Measurements from ENCODE around the gene TMEM131L. TPM values are rescaled to one million over a fixed set of nuclear protein-coding genes. Genes with fewer than 3 reads are reported as not detected.

TMEM131L gene
- total RNA-seq, 1 experiment from 2014 or later = 19.7 TPM

GRCh38 chr4:153527690-153528089, 61.5 kb downstream of the TMEM131L start:
- ATAC-seq = no peak

DNA sequence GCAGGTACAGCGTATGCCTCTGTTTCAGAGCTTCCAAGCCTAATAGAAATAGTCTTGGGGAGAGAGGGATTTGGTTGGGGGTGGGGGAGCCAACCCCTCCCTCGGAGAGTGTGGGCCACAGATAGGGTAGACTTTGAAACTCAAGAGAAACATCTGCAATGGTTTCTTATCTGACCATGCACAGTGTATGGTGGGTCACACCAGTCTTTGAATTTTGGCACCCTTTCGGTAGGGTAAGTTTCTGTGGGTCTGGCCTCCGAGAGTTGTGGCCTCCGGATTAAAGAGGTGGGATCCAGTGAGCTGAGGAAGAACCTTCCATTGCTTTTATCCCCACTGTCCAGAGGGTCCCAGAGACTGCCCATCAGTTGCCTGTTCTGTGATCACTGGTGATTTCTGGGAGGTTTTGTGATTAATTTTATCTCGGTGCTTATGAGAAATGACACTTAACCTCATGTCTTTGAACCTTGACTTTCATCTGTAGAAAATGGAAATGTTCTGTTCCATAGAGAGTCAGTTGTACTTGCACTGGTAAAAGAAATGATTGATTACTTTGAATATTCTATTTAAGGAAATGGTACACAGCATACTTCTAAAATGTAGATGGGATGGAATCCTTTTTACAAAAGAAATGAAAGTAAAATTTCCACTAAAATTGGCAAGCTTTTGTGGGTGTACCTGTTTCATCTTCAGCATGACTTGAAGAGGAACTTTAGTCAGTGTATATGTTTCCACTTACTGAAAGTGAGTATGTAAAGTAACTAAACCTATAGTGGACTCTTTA, 62.7 kb downstream of the TMEM131L start:
- intact Hi-C loops (cut with micrococcal nuclease) = no loop called here
- no peak for ATAC-seq
- ChIA-PET POLR2A (no interaction called here), CTCF (no interaction called here), RAD21 (ENCODE audit: low non-redundant PET in 1 of 2, low total read pairs in 2 of 2, uncharacterized antibody in 2 of 2, unreplicated experiment in 2 of 2) (no interaction called here)
- no peak overlapping the region for H3K9ac ChIP-seq (ENCODE audit: low read length)
- H3K79me2 ChIP-seq (ENCODE audit: insufficient read depth, low read length) = peaks cover 13% of the 10 kb centered on the region
- no peak overlapping the region for H3K4me2 ChIP-seq (ENCODE audit: low read length)
- no peak overlapping the region for H3K4me3 ChIP-seq (replicated peaks in 1 of 2; ENCODE audit: low read depth in 1 of 2, low read length in 2 of 2)
- DNase-seq (ENCODE audit: low read depth, low spot score) = no peak
- no peaks in the 10 kb centered on the region for H3K4me1 ChIP-seq (ENCODE audit: control insufficient read depth in 1 of 2, insufficient read depth in 2 of 2, low read length in 2 of 2)
- H2AFZ ChIP-seq (ENCODE audit: low read depth, low read length, poor library complexity, severe bottlenecking) = no peak overlapping the region
- no peaks in the 10 kb centered on the region for H3K9me2 ChIP-seq (ENCODE audit: insufficient read depth)
- no peaks in the 10 kb centered on the region for H3K9me3 ChIP-seq (ENCODE audit: control insufficient read depth in 1 of 2, insufficient read depth in 1 of 2, low read depth in 1 of 2, low read length in 2 of 2)
- H3K36me3 ChIP-seq (ENCODE audit: control insufficient read depth in 1 of 2, insufficient read depth in 2 of 2, low read length in 2 of 2) = no peaks in the 10 kb centered on the region
- H3K27ac ChIP-seq (ENCODE audit: low read depth, low read length) = no peak overlapping the region
- no TSS peak for BruUV-seq (replicated peaks)
- no peaks in the 10 kb centered on the region for H4K20me1 ChIP-seq (ENCODE audit: insufficient read depth)
- H3K27me3 ChIP-seq (ENCODE audit: insufficient read depth, low read length) = no peaks in the 10 kb centered on the region
- TF ChIP-seq ELF1 (IDR thresholded peaks at IDR 0.05; ENCODE audit: borderline replicate concordance, low read depth) = no peak
- TF ChIP-seq SRF (IDR thresholded peaks at IDR 0.05; ENCODE audit: low read depth) = no peak
- TF ChIP-seq CEBPB (IDR thresholded peaks at IDR 0.05; ENCODE audit: low read depth) = no peak
- TF ChIP-seq RAD21 (IDR thresholded peaks at IDR 0.05; ENCODE audit: low read depth) = no peak
- TF ChIP-seq CTCF (IDR thresholded peaks at IDR 0.05 in 2 of 3, conservative IDR thresholded peaks at IDR 0.05 in 1 of 3; ENCODE audit: borderline replicate concordance in 1 of 3, insufficient read depth in 1 of 3, low read depth in 2 of 3, low read length in 2 of 3) = no peak
- no peak for TF ChIP-seq FOSL1 (IDR thresholded peaks at IDR 0.05; ENCODE audit: low read depth)
- TF ChIP-seq ATF3 (IDR thresholded peaks at IDR 0.05) = no peak
- no peak for TF ChIP-seq EGR1 (IDR thresholded peaks at IDR 0.05; ENCODE audit: low read depth)
- TF ChIP-seq REST (IDR thresholded peaks at IDR 0.05; ENCODE audit: low read depth) = no peak
- no peak for TF ChIP-seq EZH2phosphoT487 (IDR thresholded peaks at IDR 0.05; ENCODE audit: borderline replicate concordance)
- no peak for TF ChIP-seq POLR2AphosphoS5 (IDR thresholded peaks at IDR 0.05; ENCODE audit: low read depth, low read length)
- TF ChIP-seq POLR2A (IDR thresholded peaks at IDR 0.05; ENCODE audit: borderline replicate concordance, extremely low read depth, insufficient read depth, insufficient read length) = no peak
- no peak for TF ChIP-seq SIN3A (IDR thresholded peaks at IDR 0.05; ENCODE audit: low read depth)
- TF ChIP-seq YY1 (IDR thresholded peaks at IDR 0.05; ENCODE audit: extremely low read depth, insufficient replicate concordance, low read depth, low read length) = no peak

More at GRCh38 chr4:153527690-153528089, 61.5 kb downstream of the TMEM131L start:
- intact Hi-C loops (cut with micrococcal nuclease) = no loop called here
- H3K9me3 ChIP-seq (ENCODE audit: control insufficient read depth in 1 of 2, insufficient read depth in 1 of 2, low read depth in 1 of 2, low read length in 2 of 2) = no peaks in the 10 kb centered on the region
- H3K27me3 ChIP-seq (ENCODE audit: insufficient read depth, low read length) = no peaks in the 10 kb centered on the region
- no peak overlapping the region for H2AFZ ChIP-seq (ENCODE audit: low read depth, low read length, poor library complexity, severe bottlenecking)
- no peak overlapping the region for H3K9ac ChIP-seq (ENCODE audit: low read length)
- no peak overlapping the region for H3K27ac ChIP-seq (ENCODE audit: low read depth, low read length)
- no peak overlapping the region for H3K4me2 ChIP-seq (ENCODE audit: low read length)
- H3K79me2 ChIP-seq (ENCODE audit: insufficient read depth, low read length) = peaks cover 13% of the 10 kb centered on the region
- ChIA-PET POLR2A (no interaction called here), CTCF (no interaction called here), RAD21 (ENCODE audit: low non-redundant PET in 1 of 2, low total read pairs in 2 of 2, uncharacterized antibody in 2 of 2, unreplicated experiment in 2 of 2) (no interaction called here)
- H3K9me2 ChIP-seq (ENCODE audit: insufficient read depth) = no peaks in the 10 kb centered on the region
- BruUV-seq (replicated peaks) = no TSS peak
- TF ChIP-seq EGR1 (IDR thresholded peaks at IDR 0.05; ENCODE audit: low read depth) (no peak), CEBPB (IDR thresholded peaks at IDR 0.05; ENCODE audit: low read depth) (no peak), POLR2A (IDR thresholded peaks at IDR 0.05; ENCODE audit: borderline replicate concordance, extremely low read depth, insufficient read depth, insufficient read length) (no peak)
- H3K36me3 ChIP-seq (ENCODE audit: control insufficient read depth in 1 of 2, insufficient read depth in 2 of 2, low read length in 2 of 2) = no peaks in the 10 kb centered on the region
- H3K4me1 ChIP-seq (ENCODE audit: control insufficient read depth in 1 of 2, insufficient read depth in 2 of 2, low read length in 2 of 2) = no peaks in the 10 kb centered on the region
- no peak overlapping the region for H3K4me3 ChIP-seq (replicated peaks in 1 of 2; ENCODE audit: low read depth in 1 of 2, low read length in 2 of 2)
- DNase-seq (ENCODE audit: low read depth, low spot score) = no peak
- H4K20me1 ChIP-seq (ENCODE audit: insufficient read depth) = no peaks in the 10 kb centered on the region
